ENCODE data around the gene VPS52. TPM values are rescaled to one million over a fixed set of nuclear protein-coding genes. Genes with fewer than 3 reads are reported as not detected.

The VPS52 gene
- total RNA-seq, 1 experiment from 2014 or later, result 47.1 TPM

DNA sequence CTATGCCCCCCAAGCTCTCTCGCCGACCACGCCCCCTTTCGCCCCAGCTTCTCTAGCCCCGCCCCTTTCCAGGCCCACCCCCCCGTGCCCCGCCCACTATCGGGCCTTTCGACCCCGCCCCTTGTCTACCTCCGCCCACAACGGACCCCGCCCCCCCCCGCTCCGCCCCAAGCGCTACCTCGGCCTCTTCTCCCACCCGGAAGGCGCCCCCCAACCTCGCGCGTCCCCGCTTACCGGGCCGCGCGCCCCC is 45.7 kb upstream of the VPS52 start:
- H2AK5ac ChIP-seq (ENCODE audit: insufficient read length, low read length), result no peak overlapping the region

More for the DNA sequence above, 45.7 kb upstream of the VPS52 start:
- Histone ChIP-seq H2BK120ac (ENCODE audit: low read depth, low read length, poor library complexity, severe bottlenecking) (no peak overlapping the region), H3K23me2 (ENCODE audit: insufficient read length, low read depth, low read length, poor library complexity, severe bottlenecking) (peaks cover 35% of the 10 kb centered on the region), H3K9ac (ENCODE audit: extremely low read depth, insufficient read length, low read length) (no peak overlapping the region), H2BK20ac (ENCODE audit: low read depth, low read length, poor library complexity, severe bottlenecking) (no peak overlapping the region), H3K4me2 (ENCODE audit: insufficient read depth, insufficient read length, low read length) (peak overlapping the region; percentile 61), H3K18ac (ENCODE audit: insufficient read length, low read depth, low read length) (no peak overlapping the region), H3K9me3 (ENCODE audit: control insufficient read depth, low read depth, low read length) (no peaks in the 10 kb centered on the region), H3K79me2 (ENCODE audit: insufficient read depth, low read length) (peaks cover 8% of the 10 kb centered on the region; the same call in 1 of the 2 replicates), H3K27ac (ENCODE audit: insufficient read length, low read depth, low read length) (no peak overlapping the region), H2AFZ (ENCODE audit: low read length) (no peak overlapping the region), H3K56ac (ENCODE audit: insufficient read length, low read depth, low read length) (no peak overlapping the region), H3T11ph (ENCODE audit: low read length) (no peak overlapping the region), H4K20me1 (ENCODE audit: control insufficient read depth, insufficient read depth, insufficient read length) (no peaks in the 10 kb centered on the region), H2BK12ac (ENCODE audit: insufficient read length, low read depth, low read length) (no peak overlapping the region), H2BK5ac (ENCODE audit: insufficient read length, low read length) (no peak overlapping the region), H4K8ac (replicated peaks; ENCODE audit: insufficient read length, low read depth, low read length) (no peak overlapping the region), H4K91ac (ENCODE audit: insufficient read length, low read depth, low read length) (no peak overlapping the region), H3K27me3 (ENCODE audit: insufficient read depth, low read length) (no peaks in the 10 kb centered on the region), H3K4ac (ENCODE audit: low read depth, low read length) (no peak overlapping the region), H3K23ac (ENCODE audit: insufficient read length, low read depth, low read length) (no peak overlapping the region), H3K14ac (ENCODE audit: insufficient read depth, low read length) (no peak overlapping the region), H2BK15ac (ENCODE audit: low read depth, low read length) (no peak overlapping the region), H4K5ac (ENCODE audit: insufficient read length, low read depth, low read length) (no peak overlapping the region), H3K4me1 (ENCODE audit: insufficient read depth, low read length) (peaks cover 5% of the 10 kb centered on the region; the same call in 1 of the 2 replicates), H3K79me1 (ENCODE audit: insufficient read depth, low read depth, low read length, poor library complexity, severe bottlenecking) (peaks cover 7% of the 10 kb centered on the region)
- Mint-ChIP-seq H3K9me3 (peaks cover 0 to 2% of the 10 kb centered on the region in 2 experiments; a peak in 1 of 5 replicates), H3K27ac (peak overlapping the region in 1 of 3 experiments; percentile 76; a peak in 1 of 7 replicates), H3K4me3 (peak overlapping the region; percentile 94 to 98), H3K4me1 (peaks cover 59 to 64% of the 10 kb centered on the region in 2 experiments), H3K36me3 (ENCODE audit: insufficient read depth in 1 of 3, low read depth in 3 of 3) (peaks cover 26 to 47% (median 42%) of the 10 kb centered on the region in 3 experiments), H3K27me3 (ENCODE audit: low read depth) (no peaks in the 10 kb centered on the region; the same call in 1 of the 2 replicates)
- no peak for DNase-seq
- TF ChIP-seq CTCF (conservative IDR thresholded peaks at IDR 0.05), result no peak
- no CpG with 5 or more reads among the region's 27 CpGs for WGBS (ENCODE audit: extremely low coverage, insufficient read length, low lambda C conversion rate)
